GM12878 (cell line): Measurements from ENCODE around the gene CPLANE2. TPM values are rescaled to one million over a fixed set of nuclear protein-coding genes. Genes with fewer than 3 reads are reported as not detected.

Experiments
- ATAC-seq: fragments of 200-7000 bp; cut with Tn5 transposase; 3 replicates; pipeline ENCODE4 v1.9.1; 2020; ENCODE audit warnings: mild to moderate bottlenecking, moderate library complexity
- BruUV-seq: library from RNA; stranded (reverse); fragments of 400-500 nt; replicated peaks from 2 replicates; lab custom pipeline; 2021; lab: Mats Ljungman, UMichigan
- CTCF ChIA-PET: fragments of 300-600 bp; sonication (Branson Sonifier 250); formaldehyde crosslinking; extraction: SDS; loops from one replicate; lab custom pipeline; 2021; ENCODE audit warnings: inconsistent platforms; lab: Yijun Ruan, JAX
- POLR2A ChIA-PET: fragments of 350-600 bp; formaldehyde crosslinking; extraction: SDS; loops from one replicate; lab custom pipeline; 2021; ENCODE audit warnings: inconsistent platforms; lab: Charles Lee
- RAD21 ChIA-PET: fragments of 300-600 bp; sonication (Branson Sonifier 250); formaldehyde crosslinking; loops from one replicate; lab custom pipeline; 2023; ENCODE audit warnings: antibody characterized with exemption; ENCODE audit not compliant: unreplicated experiment; lab: Charles Lee
- SMC1A ChIA-PET: fragments of 300-600 bp; sonication (Branson Sonifier 250); formaldehyde crosslinking; loops from one replicate; lab custom pipeline; 2023; ENCODE audit not compliant: unreplicated experiment, uncharacterized antibody; lab: Charles Lee
- DNase-seq: peaks from one replicate; pipeline ENCODE4 v3.0.0-alpha.2; 2011; ENCODE audit warnings: low read depth, low spot score
- FAIRE-seq: peaks from 3 replicates; lab custom pipeline; 2011; peaks lifted over from hg19 to GRCh38; lab: Jason Lieb, UNC
- H2AFZ ChIP-seq: 2 replicates; pipeline ENCODE4 v1.6.0; 2011; ENCODE audit warnings: low read depth, low read length, control low read depth; ENCODE audit not compliant: control insufficient read depth
- H3K27ac ChIP-seq: 2 replicates; pipeline ENCODE4 v1.5.1; 2011; ENCODE audit warnings: control low read depth; ENCODE audit not compliant: control insufficient read depth, insufficient read depth
- H3K27me3 ChIP-seq, 2 experiments: replicated peaks in 1 of 2; 2 replicates each; pipeline versions ENCODE4 v1.6.0 to v1.6.1; 2011; ENCODE audit warnings: low read length in 1 of 2; ENCODE audit not compliant: control insufficient read depth in 2 of 2, insufficient read depth in 2 of 2
- H3K36me3 ChIP-seq, 2 experiments: 2 replicates each; pipeline ENCODE4 v1.5.1; 2011; ENCODE audit warnings: low read length in 1 of 2; ENCODE audit not compliant: control insufficient read depth in 2 of 2, insufficient read depth in 2 of 2
- H3K4me1 ChIP-seq: 2 replicates; pipeline ENCODE4 v1.6.1; 2011; ENCODE audit warnings: mild to moderate bottlenecking, low read length, moderate library complexity, mixed read lengths; ENCODE audit not compliant: control insufficient read depth, insufficient read depth
- H3K4me2 ChIP-seq: 2 replicates; pipeline ENCODE4 v1.6.0; 2011; ENCODE audit warnings: control low read depth; ENCODE audit not compliant: control insufficient read depth, insufficient read depth
- H3K4me3 ChIP-seq: fragments of 200-600 bp; sonication (generic); 2 replicates; pipeline ENCODE4 v1.5.1; 2016
- H3K79me2 ChIP-seq: 2 replicates; pipeline ENCODE4 v1.6.0; 2011; ENCODE audit warnings: low read length; ENCODE audit not compliant: control insufficient read depth, insufficient read depth
- H3K9ac ChIP-seq: 2 replicates; pipeline ENCODE4 v1.8.0; 2011; ENCODE audit warnings: low read length, control low read depth, mixed read lengths; ENCODE audit not compliant: control insufficient read depth, insufficient read depth
- H3K9me3 ChIP-seq: replicated peaks from 3 replicates; pipeline ENCODE4 v1.5.1; 2011; ENCODE audit warnings: mild to moderate bottlenecking, low read length; ENCODE audit not compliant: control insufficient read depth, insufficient read depth
- H4K20me1 ChIP-seq: 2 replicates; pipeline ENCODE4 v1.6.0; 2011; ENCODE audit not compliant: control insufficient read depth, insufficient read depth
- E2F4 ChIP-seq: IDR thresholded peaks from 2 replicates; pipeline ENCODE4 v1.6.1; 2012; ENCODE audit warnings: low read depth, low read length, improper control_type of control experiment
- EGR1 ChIP-seq, 2 experiments: IDR thresholded peaks; 1 replicate in 1 of 2; 2 replicates in 1 of 2; pipeline ENCODE4 v1.6.1; 2011 to 2012; ENCODE audit warnings: low read depth in 2 of 2, low read length in 2 of 2, borderline replicate concordance in 1 of 2, mild to moderate bottlenecking in 1 of 2, moderate library complexity in 1 of 2
- IRF4 ChIP-seq: IDR thresholded peaks from 2 replicates; pipeline ENCODE4 v1.6.1; 2011; ENCODE audit warnings: low read depth, low read length
- KLF5 ChIP-seq: fragments of 450-650 bp; IDR thresholded peaks from 2 replicates; pipeline ENCODE4 v1.6.1; 2014; ENCODE audit warnings: mild to moderate bottlenecking; ENCODE audit not compliant: partially characterized antibody
- MXI1 ChIP-seq: fragments of 150-350 bp; IDR thresholded peaks from 2 replicates; pipeline ENCODE4 v1.6.1; 2011; ENCODE audit warnings: low read depth, mild to moderate bottlenecking, inconsistent platforms, low read length, improper control_type of control experiment
- NBN ChIP-seq: fragments of 450-650 bp; IDR thresholded peaks from 2 replicates; pipeline ENCODE4 v1.6.1; 2016
- SRF ChIP-seq, 2 experiments: IDR thresholded peaks; 2 replicates each; pipeline ENCODE4 v1.6.1; 2011; ENCODE audit warnings: low read depth in 2 of 2, low read length in 2 of 2, mild to moderate bottlenecking in 1 of 2, moderate library complexity in 1 of 2
- TBL1XR1 ChIP-seq: IDR thresholded peaks from 2 replicates; pipeline ENCODE4 v1.6.1; 2012; ENCODE audit warnings: low read depth, low read length, improper control_type of control experiment
- USF1 ChIP-seq: IDR thresholded peaks from 2 replicates; pipeline ENCODE4 v1.6.1; 2011; ENCODE audit warnings: borderline replicate concordance, low read depth, mild to moderate bottlenecking, moderate library complexity, mixed read lengths, low read length; ENCODE audit not compliant: insufficient read depth; ENCODE audit errors: extremely low read length
- ZNF207 ChIP-seq: fragments of 450-650 bp; IDR thresholded peaks from 2 replicates; pipeline ENCODE4 v1.6.1; 2014; ENCODE audit warnings: antibody characterized with exemption, mild to moderate bottlenecking, borderline replicate concordance
- WGBS: methylation state at CpG from one replicate; pipeline ENCODE4 v1.1.6; 2016; ENCODE audit warnings: low lambda C conversion rate; ENCODE audit not compliant: insufficient replicate concordance, insufficient coverage; ENCODE audit errors: missing lambda C conversion rate; 5-methylcytosine and 5-hydroxymethylcytosine counted together
- in situ Hi-C: fragments of 300-500 bp; cut with MboI; formaldehyde crosslinking; loops from 9 replicates; pipeline ENCODE4 v1.14.3; 2018; ENCODE audit warnings: mixed read lengths
- intact Hi-C: fragments of 100-400 bp; cut with micrococcal nuclease; formaldehyde crosslinking; loops from one replicate; pipeline ENCODE4 v1.14.2; 2022; ENCODE audit not compliant: unreplicated experiment
- polyA plus RNA-seq, 11 experiments: library from polyadenylated mRNA; depleted of rRNA in 4 of 11; unstranded in 6 of 11; stranded (reverse) in 5 of 11; fragments of >200 nt; fragmentation: Nextera tagmentation in 4 of 11; fragmentation: Illumina TruSeq in 1 of 11; extraction: Ambion mirVana in 4 of 11; extraction: Trizol in 1 of 11; gene quantifications; 1 replicate in 1 of 11; 2 replicates in 10 of 11; pipeline versions ENCODE4 v1.2.1 to v1.2.3, GENCODE V29; 2011 to 2016; ENCODE audit warnings: inconsistent platforms in 2 of 11, missing spikeins in 2 of 11, low read depth in 1 of 11
- total RNA-seq, 4 experiments: library from RNA; depleted of rRNA in 3 of 4; stranded (reverse); fragments of >200 nt in 3 of 4; fragmentation: Illumina TruSeq in 1 of 4; extraction: Trizol in 1 of 4; gene quantifications; 2 replicates each; pipeline versions ENCODE4 v1.2.1 to v1.2.3, GENCODE V29; 2013 to 2021
- TF ChIP-seq, protein P1 (sequence below): fragments of 450-650 bp; IDR thresholded peaks from 2 replicates; pipeline ENCODE4 v1.6.1; 2017; ENCODE audit warnings: antibody characterized with exemption, mild to moderate bottlenecking, moderate library complexity
- TF ChIP-seq, protein P2 (sequence below): fragments of 450-650 bp; IDR thresholded peaks from 2 replicates; pipeline ENCODE4 v1.6.1; 2017; ENCODE audit warnings: borderline replicate concordance

Gene CPLANE2
- total and polyA plus RNA-seq, 10 of the 15 experiments (the other 5 are each of a cell fraction or from before 2014, with no cell fraction given), result 0.09 to 4.5 (median 2.3) TPM; not detected in 1

GRCh38 chr1:16230744-16231143, 6.2 kb downstream of the CPLANE2 start:
- POLR2A ChIA-PET, result interaction anchor here (1.6 kb wide), 1 partner anchor 13 kb away, joined by 5 read pairs; no protein-coding TSS in a partner anchor
- Histone ChIP-seq H3K36me3 (no peaks in the 10 kb centered on the region), H3K27me3 (peaks cover 2 to 7% of the 10 kb centered on the region in 2 experiments), H4K20me1 (no peaks in the 10 kb centered on the region), H2AFZ (no peak overlapping the region), H3K4me2 (no peak overlapping the region), H3K4me1 (no peaks in the 10 kb centered on the region; the same call in 1 of the 2 replicates), H3K9ac (no peak overlapping the region), H3K9me3 (no peaks in the 10 kb centered on the region), H3K4me3 (no peak overlapping the region), H3K27ac (no peak overlapping the region), H3K79me2 (no peaks in the 10 kb centered on the region)
- in situ Hi-C loops (no loop called here), intact Hi-C loops (no loop called here)
- FAIRE-seq (no peak), ATAC-seq (no peak), DNase-seq (no peak)
- TF ChIP-seq E2F4 (no peak), TBL1XR1 (no peak), ZNF207 (no peak), SRF (IDR thresholded peaks at IDR 0.05; ENCODE audit: low read depth in 2 of 2, low read length in 2 of 2) (no peak), EGR1 (IDR thresholded peaks at IDR 0.05; ENCODE audit: borderline replicate concordance in 1 of 2, low read depth in 2 of 2, low read length in 2 of 2) (no peak), NBN (no peak), IRF4 (no peak), USF1 (no peak), KLF5 (no peak), MXI1 (no peak)
- TF ChIP-seq, protein P1, sequence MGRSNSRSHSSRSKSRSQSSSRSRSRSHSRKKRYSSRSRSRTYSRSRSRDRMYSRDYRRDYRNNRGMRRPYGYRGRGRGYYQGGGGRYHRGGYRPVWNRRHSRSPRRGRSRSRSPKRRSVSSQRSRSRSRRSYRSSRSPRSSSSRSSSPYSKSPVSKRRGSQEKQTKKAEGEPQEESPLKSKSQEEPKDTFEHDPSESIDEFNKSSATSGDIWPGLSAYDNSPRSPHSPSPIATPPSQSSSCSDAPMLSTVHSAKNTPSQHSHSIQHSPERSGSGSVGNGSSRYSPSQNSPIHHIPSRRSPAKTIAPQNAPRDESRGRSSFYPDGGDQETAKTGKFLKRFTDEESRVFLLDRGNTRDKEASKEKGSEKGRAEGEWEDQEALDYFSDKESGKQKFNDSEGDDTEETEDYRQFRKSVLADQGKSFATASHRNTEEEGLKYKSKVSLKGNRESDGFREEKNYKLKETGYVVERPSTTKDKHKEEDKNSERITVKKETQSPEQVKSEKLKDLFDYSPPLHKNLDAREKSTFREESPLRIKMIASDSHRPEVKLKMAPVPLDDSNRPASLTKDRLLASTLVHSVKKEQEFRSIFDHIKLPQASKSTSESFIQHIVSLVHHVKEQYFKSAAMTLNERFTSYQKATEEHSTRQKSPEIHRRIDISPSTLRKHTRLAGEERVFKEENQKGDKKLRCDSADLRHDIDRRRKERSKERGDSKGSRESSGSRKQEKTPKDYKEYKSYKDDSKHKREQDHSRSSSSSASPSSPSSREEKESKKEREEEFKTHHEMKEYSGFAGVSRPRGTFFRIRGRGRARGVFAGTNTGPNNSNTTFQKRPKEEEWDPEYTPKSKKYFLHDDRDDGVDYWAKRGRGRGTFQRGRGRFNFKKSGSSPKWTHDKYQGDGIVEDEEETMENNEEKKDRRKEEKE, result no peak
- TF ChIP-seq, protein P2, sequence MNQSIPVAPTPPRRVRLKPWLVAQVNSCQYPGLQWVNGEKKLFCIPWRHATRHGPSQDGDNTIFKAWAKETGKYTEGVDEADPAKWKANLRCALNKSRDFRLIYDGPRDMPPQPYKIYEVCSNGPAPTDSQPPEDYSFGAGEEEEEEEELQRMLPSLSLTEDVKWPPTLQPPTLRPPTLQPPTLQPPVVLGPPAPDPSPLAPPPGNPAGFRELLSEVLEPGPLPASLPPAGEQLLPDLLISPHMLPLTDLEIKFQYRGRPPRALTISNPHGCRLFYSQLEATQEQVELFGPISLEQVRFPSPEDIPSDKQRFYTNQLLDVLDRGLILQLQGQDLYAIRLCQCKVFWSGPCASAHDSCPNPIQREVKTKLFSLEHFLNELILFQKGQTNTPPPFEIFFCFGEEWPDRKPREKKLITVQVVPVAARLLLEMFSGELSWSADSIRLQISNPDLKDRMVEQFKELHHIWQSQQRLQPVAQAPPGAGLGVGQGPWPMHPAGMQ, result no peak
- no TSS peak for BruUV-seq
- RAD21 ChIA-PET, result no interaction called here
- CTCF ChIA-PET, result no interaction called here
- 69% methylated on average over 13 of the region's 13 CpGs for WGBS
- SMC1A ChIA-PET, result no interaction called here
